GM04504 (cell line): ENCODE results near the gene C1orf74.

Source experiments
- DNase-seq: peaks from one replicate; pipeline ENCODE4 v3.0.0-alpha.2; 2012; ENCODE audit warnings: low read depth

Gene C1orf74

GRCh38 chr1:209784265-209785169 lies at the start of gene C1orf74:
Gene C1orf74 (minus strand): TSS chr1:209784559. CDS start chr1:209783634, 925 bp downstream.
- DNase-seq, result peak; percentile 93

- DNase-seq, result no peak
These were observed 47.3 kb upstream of the C1orf74 start for GRCh38 chr1:209831615-209832014.

GRCh38 chr1:209830722-209831121 lies 46.4 kb upstream of the C1orf74 start:
- DNase-seq, result no peak

- DNase-seq, result no peak
These were observed 45.4 kb upstream of the C1orf74 start for GRCh38 chr1:209829716-209830115.

- peak; percentile 91 for DNase-seq
These were observed 43.3 kb upstream of the C1orf74 start, which contains the start of gene UTP25 for GRCh38 chr1:209827384-209828262. Gene UTP25 (plus strand): TSS chr1:209827972. CDS start chr1:209828064, 92 bp downstream.

GRCh38 chr1:209825591-209826434 lies 41.5 kb upstream of the C1orf74 start:
- DNase-seq, result no peak

GRCh38 chr1:209823143-209824041 lies 39.0 kb upstream of the C1orf74 start:
- DNase-seq, result no peak

- DNase-seq, result no peak
These were observed 38.3 kb upstream of the C1orf74 start for GRCh38 chr1:209822706-209823105.

GRCh38 chr1:209820986-209821385 lies 36.6 kb upstream of the C1orf74 start:
- no peak for DNase-seq

- no peak for DNase-seq
These were observed 34.7 kb upstream of the C1orf74 start for GRCh38 chr1:209819058-209819457.

- DNase-seq, result no peak
These were observed 33.3 kb upstream of the C1orf74 start for GRCh38 chr1:209817691-209818090.

GRCh38 chr1:209816923-209817322 lies 32.6 kb upstream of the C1orf74 start:
- no peak for DNase-seq

GRCh38 chr1:209815931-209816341 lies 31.6 kb upstream of the C1orf74 start:
- no peak for DNase-seq

- no peak for DNase-seq
These were observed 31.1 kb upstream of the C1orf74 start for GRCh38 chr1:209815490-209815889.

- DNase-seq, result no peak
These were observed 29.5 kb upstream of the C1orf74 start for GRCh38 chr1:209813902-209814301.

GRCh38 chr1:209810783-209811182 lies 26.4 kb upstream of the C1orf74 start:
- no peak for DNase-seq

GRCh38 chr1:209809611-209810010 lies 25.3 kb upstream of the C1orf74 start:
- no peak for DNase-seq

GRCh38 chr1:209808059-209808581 lies 23.8 kb upstream of the C1orf74 start:
- peak; percentile 84 for DNase-seq

- DNase-seq, result no peak
These were observed 23.1 kb upstream of the C1orf74 start for GRCh38 chr1:209807509-209807908.
